HG03460 (cell line): Measurements from ENCODE around the gene GRID1.
"Not testable (repeated sequence)": the region's sequence is repeated elsewhere in the genome, so short reads cannot be mapped to it uniquely, and the experiment has no call there.

Experiments used
- ATAC-seq: cut with Tn5 transposase; IDR thresholded peaks from one replicate; pipeline ENCODE4 v1.9.1; 2021; ENCODE audit not compliant: unreplicated experiment

GRID1 gene

GRCh38 chr10:86051586-86051985, 315.0 kb downstream of the GRID1 start:
- no peak for ATAC-seq

- no peak for ATAC-seq
Observed at GRCh38 chr10:86049442-86049841, 317.2 kb downstream of the GRID1 start.

DNA sequence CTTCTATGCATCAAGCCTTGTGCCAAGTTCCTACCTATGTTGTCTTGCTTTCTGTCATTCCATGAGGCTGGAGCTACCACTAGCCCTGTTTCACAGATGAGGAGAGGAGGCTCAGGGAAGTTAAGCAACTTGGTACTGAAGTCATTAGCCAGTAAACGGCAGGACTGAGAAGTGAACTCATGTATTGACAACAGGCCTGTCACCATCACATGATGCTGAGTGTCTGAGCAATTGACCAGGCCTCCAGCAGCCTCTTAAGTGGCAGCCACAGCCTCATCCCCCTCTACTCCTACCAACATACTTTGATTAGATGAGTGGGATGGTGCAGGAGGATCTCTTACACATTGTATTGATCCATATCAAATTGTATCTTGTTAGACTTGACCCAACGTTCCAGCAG, 317.6 kb downstream of the GRID1 start:
- ATAC-seq = no peak

GRCh38 chr10:86048571-86048970, 318.0 kb downstream of the GRID1 start:
- no peak for ATAC-seq

- ATAC-seq = no peak
Observed at GRCh38 chr10:86047588-86047987, 319.0 kb downstream of the GRID1 start.

GRCh38 chr10:86046845-86047460, 319.6 kb downstream of the GRID1 start:
- no peak for ATAC-seq

DNA sequence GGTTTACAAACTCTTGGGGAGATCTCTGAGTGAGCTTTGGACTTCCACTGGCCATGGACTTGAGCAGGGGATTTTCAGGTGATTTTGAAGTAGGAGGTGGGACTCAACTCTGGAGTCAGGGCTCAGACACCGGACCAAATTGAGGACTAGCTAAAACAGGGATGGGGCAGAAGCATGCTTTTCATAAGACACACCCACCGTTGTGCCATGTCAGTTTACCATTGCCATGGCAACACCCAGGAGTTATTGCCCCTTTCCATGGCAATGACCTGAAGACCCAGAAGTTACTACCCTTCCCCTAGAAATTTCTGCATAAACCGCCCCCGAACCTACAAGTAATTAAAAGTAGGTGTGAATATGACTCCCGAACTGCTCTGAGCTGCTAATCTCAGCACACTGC, 320.7 kb downstream of the GRID1 start:
- ATAC-seq = no peak

DNA sequence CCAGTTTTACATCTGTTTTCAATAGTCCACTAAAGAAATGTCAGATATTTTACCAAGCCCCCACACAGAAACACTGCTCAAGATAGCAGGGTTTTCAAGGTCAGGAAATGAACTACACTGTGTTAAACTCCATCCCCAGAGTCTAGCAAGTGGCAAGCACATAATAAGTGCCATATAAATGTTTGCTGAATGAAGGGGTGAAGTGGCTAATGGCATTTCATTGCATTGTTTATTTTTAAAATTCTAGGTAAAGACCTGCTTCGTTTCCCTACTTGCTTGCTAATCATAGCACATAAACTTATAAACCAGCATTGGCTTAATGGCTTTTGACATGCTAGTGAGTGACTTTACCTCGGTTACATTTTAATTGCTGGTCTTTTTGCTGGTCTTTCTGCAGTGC, 322.6 kb downstream of the GRID1 start:
- ATAC-seq = no peak

- ATAC-seq = no peak
Observed at GRCh38 chr10:86043236-86043635, 323.4 kb downstream of the GRID1 start.

GRCh38 chr10:86042161-86042560, 324.4 kb downstream of the GRID1 start:
- no peak for ATAC-seq

DNA sequence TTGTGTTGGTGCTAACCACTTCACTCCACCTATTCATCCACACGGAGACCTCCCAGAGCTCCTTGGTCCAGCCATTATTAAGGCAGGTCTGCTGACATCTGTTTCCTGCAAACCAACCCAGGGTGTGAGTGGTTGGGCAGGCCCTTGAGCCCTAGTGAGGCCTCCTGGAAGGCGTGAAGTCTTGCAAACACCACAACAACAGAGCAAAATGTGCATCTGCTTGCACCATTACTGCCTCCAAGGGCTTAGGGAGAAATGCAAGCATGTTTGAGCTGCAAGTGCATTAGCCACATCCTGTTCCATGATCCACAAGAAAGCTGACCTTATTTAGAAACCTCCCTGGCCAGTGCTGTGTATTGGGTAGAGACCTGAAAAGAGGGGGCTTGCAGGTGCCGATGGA, 325.5 kb downstream of the GRID1 start:
- ATAC-seq = no peak

- no peak for ATAC-seq
Observed at GRCh38 chr10:86038371-86038770, 328.2 kb downstream of the GRID1 start.

GRCh38 chr10:86037096-86037495, 329.5 kb downstream of the GRID1 start:
- no peak for ATAC-seq

DNA sequence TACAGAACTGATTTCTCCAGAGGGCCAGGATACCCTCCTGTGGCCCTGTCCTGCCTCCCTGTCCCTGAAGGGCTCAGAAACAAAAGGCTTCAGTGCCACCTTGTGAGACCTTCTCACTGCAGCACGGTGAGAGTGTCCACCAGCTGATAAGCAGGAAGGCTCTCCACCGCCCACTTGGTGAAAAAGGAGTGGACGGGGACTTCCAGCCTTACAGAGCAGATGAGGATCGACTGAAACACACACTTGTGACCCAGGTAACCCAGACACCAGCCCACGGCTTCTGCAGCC, 330.1 kb downstream of the GRID1 start:
- no peak for ATAC-seq

GRCh38 chr10:86035791-86036543, 330.6 kb downstream of the GRID1 start:
- no peak for ATAC-seq

GRCh38 chr10:86034710-86035109, 331.9 kb downstream of the GRID1 start:
- ATAC-seq = no peak

DNA sequence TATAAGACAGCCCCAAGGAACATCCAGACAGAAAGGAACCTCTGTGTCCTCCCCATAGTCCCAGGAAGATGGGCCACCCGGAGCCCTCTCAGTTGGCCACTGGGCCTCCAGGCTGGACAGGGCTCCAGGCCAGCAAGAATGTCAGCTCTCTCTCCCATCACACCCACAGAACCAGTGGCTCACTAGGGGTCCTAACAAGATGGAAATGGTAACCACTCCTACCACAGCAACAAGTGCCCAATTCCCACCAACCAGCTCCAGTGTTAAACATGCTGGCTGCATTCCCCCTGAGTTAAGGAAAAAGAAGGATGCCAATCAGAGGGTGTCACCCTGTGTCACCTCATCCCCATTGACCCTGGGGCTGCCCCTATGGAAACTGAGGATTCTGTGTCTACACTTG, 333.0 kb downstream of the GRID1 start:
- no peak for ATAC-seq

DNA sequence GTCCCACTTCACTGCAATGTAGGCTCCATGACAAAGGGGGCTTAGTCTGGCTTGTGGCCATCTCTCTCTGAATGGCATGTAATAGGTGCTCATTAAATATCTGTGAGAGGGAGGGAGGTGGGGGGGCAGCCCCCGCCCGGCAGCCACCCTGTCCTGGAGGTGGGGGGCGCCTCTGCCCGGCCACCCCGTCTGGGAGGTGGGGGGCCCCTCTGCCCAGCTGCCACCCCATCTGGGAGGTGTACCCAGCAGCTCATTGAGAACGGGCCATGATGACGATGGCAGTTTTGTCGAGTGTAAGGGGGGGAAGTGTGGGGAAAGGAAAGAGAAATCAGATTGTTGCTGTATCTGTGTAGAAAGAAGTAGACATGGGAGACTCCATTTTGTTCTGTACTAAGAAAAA, 334.5 kb downstream of the GRID1 start:
- ATAC-seq = not testable (repeated sequence)

GRCh38 chr10:86030312-86030711, 336.3 kb downstream of the GRID1 start:
- no peak for ATAC-seq

DNA sequence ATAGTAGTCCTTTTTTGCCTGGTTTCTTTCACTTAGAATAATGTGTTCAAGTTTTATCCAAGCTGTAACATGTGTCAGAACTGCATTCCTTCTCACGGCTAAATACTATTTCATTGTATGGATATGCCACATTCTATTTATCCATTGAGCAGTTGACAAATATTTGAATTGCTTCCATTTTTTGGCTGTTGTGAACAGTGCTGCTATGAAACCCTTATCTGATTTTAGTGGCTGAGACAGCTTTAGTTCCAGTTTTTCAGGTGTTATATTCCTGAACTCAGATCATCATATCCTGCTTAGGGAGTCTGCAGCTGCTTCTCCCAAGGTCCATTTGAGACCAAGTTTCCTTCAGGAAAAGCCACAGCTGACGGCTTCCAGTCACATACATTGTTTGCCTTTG, 339.2 kb downstream of the GRID1 start:
- no peak for ATAC-seq

GRCh38 chr10:86025509-86025908, 341.1 kb downstream of the GRID1 start:
- ATAC-seq = no peak

- no peak for ATAC-seq
Observed at GRCh38 chr10:86024281-86025041, 342.1 kb downstream of the GRID1 start.
